ENCODE data around the gene NECAB2.

- TF ChIP-seq EZH2phosphoT487 (IDR thresholded peaks at IDR 0.05; ENCODE audit: insufficient read depth, low read depth), result no peak
- TF ChIP-seq EZH2 (IDR thresholded peaks at IDR 0.05; ENCODE audit: insufficient read depth, poor library complexity, severe bottlenecking), result no peak
These were observed 52.3 kb downstream of the NECAB2 start for GRCh38 chr16:84020353-84020752.

Measured in GM23248 (cell line).